ENCODE results near the gene TNFRSF6B. TPM values are rescaled to one million over a fixed set of nuclear protein-coding genes. Genes with fewer than 3 reads are reported as not detected.
"Not testable (repeated sequence)": the region's sequence is repeated elsewhere in the genome, so short reads cannot be mapped to it uniquely, and the experiment has no call there.

TNFRSF6B gene
- total RNA-seq, 1 experiment from 2014 or later = 1.9 TPM

DNA sequence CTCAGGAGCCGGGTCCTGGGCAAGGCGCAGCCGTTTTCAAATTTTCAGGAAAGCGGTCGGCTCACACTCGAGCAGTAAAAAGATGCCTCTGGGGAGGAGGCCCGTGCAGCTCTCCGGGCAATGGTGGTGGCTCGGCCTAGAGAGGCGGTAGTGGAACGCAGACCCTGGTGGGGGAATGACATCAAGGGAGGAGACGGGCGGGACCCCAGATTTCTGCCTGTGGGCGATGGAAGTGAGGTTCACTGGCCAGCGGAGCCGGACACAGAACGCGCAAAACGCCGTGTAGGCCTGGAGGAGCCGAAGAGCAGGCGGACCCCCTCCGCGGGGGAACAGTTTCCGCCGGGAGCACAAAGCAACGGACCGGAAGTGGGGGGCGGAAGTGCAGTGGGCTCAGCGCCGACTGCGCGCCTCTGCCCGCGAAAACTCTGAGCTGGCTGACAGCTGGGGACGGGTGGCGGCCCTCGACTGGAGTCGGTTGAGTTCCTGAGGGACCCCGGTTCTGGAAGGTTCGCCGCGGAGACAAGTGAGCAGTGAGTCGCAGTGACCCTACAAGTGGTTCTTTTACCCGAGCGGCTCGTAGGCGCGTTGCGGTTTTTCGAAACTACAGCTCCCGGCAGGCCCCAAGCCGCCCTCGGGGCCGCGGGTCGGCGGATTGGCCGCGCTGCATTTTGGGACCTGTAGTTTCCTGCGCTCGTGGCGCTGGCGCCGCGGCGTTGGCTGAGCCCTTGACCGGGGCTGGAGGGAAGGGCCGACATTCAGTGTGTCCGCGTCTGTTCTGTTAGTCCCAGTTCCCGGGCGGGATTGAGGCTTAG lies 38.3 kb upstream of the TNFRSF6B start, which contains the start of gene RTEL1:
Gene RTEL1, plus strand, starts transcription at position 376 of the 812 bp plus-strand sequence. CDS start 1,091 bp downstream, outside the sequence.
- Histone ChIP-seq H3K27me3 (replicated peaks) (peaks cover 14% of the 10 kb centered on the region), H3K4me3 (peak within 1 kb of the TSS; percentile 72), H3K36me3 (peaks cover 28% of the 10 kb centered on the region), H3K9me3 (replicated peaks) (no peaks in the 10 kb centered on the region), H3K4me1 (replicated peaks) (peaks cover 16% of the 10 kb centered on the region), H3K27ac (peak within 1 kb of the TSS; percentile 42)
- DNase-seq (ENCODE audit: low read depth in 1 of 2, low spot score in 2 of 2) = peak; percentile 89 to 96

DNA sequence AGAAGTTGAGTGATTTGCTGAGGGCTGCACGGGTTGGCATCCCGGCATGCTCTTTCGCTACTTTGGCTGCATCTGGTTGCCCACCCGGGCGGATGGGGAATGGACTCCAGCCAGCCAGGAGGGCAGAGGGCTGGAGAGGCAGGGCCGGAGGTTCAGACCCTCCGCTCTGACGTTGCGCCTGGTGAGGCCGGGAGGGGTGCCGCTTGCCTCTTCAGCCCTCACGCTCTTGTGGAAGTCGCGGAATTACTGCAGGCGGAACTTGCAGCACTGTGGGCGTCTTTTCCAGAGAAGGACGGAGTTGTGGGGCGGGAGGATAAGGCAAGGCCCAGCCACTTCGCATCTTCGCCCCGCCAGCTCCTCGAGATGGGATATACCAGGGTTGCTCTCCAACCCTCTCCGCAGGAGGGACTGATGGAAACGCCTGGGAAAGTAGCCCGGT lies 37.7 kb upstream of the TNFRSF6B start:
- H3K27ac ChIP-seq = no peak overlapping the region
- peaks cover 34% of the 10 kb centered on the region for H3K36me3 ChIP-seq
- no peak for DNase-seq (ENCODE audit: low read depth in 1 of 2, low spot score in 2 of 2)
- H3K27me3 ChIP-seq (replicated peaks) = peaks cover 11% of the 10 kb centered on the region
- H3K9me3 ChIP-seq (replicated peaks) = no peaks in the 10 kb centered on the region
- H3K4me1 ChIP-seq (replicated peaks) = peaks cover 13% of the 10 kb centered on the region
- peak overlapping the region; percentile 72 for H3K4me3 ChIP-seq

DNA sequence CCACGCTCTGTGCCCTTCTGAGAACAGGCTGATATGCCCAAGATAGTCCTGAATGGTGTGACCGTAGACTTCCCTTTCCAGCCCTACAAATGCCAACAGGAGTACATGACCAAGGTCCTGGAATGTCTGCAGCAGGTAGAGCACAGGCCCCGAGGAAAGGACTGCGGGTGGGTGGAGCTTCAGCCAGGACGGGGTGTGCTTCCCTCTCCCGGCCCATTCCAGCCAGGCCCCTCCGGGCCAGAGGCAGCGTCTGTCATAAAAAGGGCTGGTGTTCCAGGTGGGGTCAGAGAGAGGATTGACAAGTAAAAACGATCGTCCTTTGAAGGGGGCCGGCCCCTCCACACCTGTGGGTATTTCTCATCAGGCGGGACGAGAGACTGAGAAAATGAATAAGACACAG lies 37.1 kb upstream of the TNFRSF6B start:
- H3K9me3 ChIP-seq (replicated peaks) = no peaks in the 10 kb centered on the region
- peaks cover 5% of the 10 kb centered on the region for H3K27me3 ChIP-seq (replicated peaks)
- no peak for DNase-seq (ENCODE audit: low read depth in 1 of 2, low spot score in 2 of 2)
- H3K36me3 ChIP-seq = peaks cover 40% of the 10 kb centered on the region
- peaks cover 10% of the 10 kb centered on the region for H3K4me1 ChIP-seq (replicated peaks)
- peak overlapping the region; percentile 72 for H3K4me3 ChIP-seq
- H3K27ac ChIP-seq = no peak overlapping the region

DNA sequence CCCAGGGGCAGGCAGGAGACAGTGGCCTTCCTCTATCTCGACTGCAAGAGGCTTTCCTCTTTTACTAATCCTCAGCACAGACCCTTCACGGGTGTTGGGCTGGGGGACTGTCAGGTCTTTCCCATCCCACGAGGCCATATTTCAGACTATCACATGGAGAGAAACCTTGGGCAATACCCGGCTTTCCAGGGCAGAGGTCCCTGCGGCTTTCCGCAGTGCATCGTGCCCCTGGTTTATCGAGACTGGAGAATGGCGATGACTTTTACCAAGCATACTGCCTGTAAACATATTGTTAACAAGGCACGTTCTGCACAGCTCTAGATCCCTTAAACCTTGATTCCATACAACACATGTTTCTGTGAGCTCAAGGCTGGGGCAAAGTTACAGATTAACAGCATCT lies 36.3 kb upstream of the TNFRSF6B start:
- not testable (repeated sequence) for H3K4me3 ChIP-seq; H3K27me3 ChIP-seq (replicated peaks); H3K9me3 ChIP-seq (replicated peaks); DNase-seq (ENCODE audit: low read depth in 1 of 2, low spot score in 2 of 2); H3K27ac ChIP-seq; H3K4me1 ChIP-seq (replicated peaks)
- H3K36me3 ChIP-seq = peaks cover 48% of the 10 kb centered on the region

DNA sequence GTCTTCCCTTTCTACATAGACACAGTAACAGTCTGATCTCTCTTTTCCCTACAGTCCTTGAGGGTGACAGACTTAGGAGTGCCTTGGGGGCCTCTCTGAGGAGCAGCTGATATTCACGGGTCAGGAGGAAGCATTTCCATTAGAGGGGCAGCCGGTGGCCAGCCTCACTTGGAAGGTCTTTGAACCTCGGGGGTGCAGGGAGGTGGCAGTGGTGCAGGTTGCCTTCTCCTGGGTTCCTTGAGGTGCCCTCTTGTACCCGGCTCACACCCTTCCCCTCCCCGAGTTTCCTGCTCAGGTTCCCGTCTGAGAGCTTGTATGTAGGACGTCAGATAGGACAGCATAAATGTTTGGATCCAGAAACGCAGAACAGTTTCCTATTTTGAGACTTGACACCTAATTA lies 35.8 kb upstream of the TNFRSF6B start:
- peaks cover 53% of the 10 kb centered on the region for H3K36me3 ChIP-seq
- DNase-seq (ENCODE audit: low read depth in 1 of 2, low spot score in 2 of 2) = no peak
- no peak overlapping the region for H3K4me3 ChIP-seq

DNA sequence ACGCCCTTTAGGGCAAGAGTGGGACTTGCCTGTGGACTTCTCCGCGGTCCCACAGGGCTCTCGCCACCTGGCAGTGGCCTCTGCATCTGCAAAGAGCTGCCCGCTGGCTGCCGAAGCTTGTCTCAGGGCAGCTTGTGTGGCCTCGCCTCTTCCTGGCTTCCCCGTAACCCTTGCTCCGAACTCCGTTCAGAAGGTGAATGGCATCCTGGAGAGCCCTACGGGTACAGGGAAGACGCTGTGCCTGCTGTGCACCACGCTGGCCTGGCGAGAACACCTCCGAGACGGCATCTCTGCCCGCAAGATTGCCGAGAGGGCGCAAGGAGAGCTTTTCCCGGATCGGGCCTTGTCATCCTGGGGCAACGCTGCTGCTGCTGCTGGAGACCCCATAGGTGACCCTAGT lies 35.3 kb upstream of the TNFRSF6B start:
- H3K4me1 ChIP-seq (replicated peaks) = peaks cover 10% of the 10 kb centered on the region
- no peaks in the 10 kb centered on the region for H3K27me3 ChIP-seq (replicated peaks)
- no peak overlapping the region for H3K4me3 ChIP-seq
- no peak for DNase-seq (ENCODE audit: low read depth in 1 of 2, low spot score in 2 of 2)
- H3K9me3 ChIP-seq (replicated peaks) = no peaks in the 10 kb centered on the region
- no peak overlapping the region for H3K27ac ChIP-seq
- peaks cover 57% of the 10 kb centered on the region for H3K36me3 ChIP-seq

More for the DNA sequence above, 35.8 kb upstream of the TNFRSF6B start:
- Histone ChIP-seq H3K27me3 (replicated peaks) (no peaks in the 10 kb centered on the region), H3K27ac (no peak overlapping the region), H3K9me3 (replicated peaks) (no peaks in the 10 kb centered on the region), H3K4me1 (replicated peaks) (peaks cover 10% of the 10 kb centered on the region)

DNA sequence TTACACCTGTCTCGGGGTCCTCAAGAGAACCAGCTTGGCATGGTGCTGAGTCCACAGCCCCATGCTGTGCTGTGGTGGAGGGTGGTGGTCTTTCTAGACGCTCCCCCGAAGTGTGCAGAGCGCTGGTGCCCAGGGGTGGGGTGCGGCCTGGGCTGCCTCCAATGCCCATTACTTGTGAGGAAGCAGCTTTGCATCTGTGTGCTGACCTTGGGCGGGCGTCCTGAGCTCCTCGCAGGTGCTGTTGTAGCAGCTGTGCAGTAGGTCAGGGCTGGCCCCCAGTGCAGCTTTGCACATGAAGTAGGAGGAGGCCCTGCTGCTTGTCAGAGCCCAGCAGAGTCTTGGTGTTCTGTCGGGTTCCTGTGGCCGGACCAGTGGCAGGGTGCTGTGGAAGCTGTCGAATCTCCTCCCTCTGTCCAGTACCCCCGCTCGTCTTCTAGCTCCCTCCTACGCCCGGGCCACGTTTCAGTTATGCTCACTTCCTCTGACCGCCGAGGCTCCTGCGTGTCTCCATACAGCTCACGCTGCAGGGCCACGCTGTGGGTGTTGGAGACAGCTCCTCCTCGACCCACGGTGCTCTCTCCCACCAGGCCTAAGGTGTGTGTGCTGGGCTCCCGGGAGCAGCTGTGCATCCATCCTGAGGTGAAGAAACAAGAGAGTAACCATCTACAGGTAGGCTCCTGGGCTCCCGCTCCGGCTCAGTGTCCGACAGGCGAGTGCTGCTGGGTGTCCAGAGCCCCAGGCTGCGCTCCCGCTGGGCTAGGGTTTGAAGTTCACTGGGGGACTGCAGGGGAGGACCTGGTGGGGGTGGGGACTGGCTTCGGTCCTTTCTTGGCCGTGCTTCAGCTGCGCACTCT lies 34.3 kb upstream of the TNFRSF6B start:
- peaks cover 64% of the 10 kb centered on the region for H3K36me3 ChIP-seq
- H3K27me3 ChIP-seq (replicated peaks) = no peaks in the 10 kb centered on the region
- DNase-seq (ENCODE audit: low read depth in 1 of 2, low spot score in 2 of 2) = no peak
- H3K4me1 ChIP-seq (replicated peaks) = peaks cover 10% of the 10 kb centered on the region
- no peaks in the 10 kb centered on the region for H3K9me3 ChIP-seq (replicated peaks)
- H3K4me3 ChIP-seq = no peak overlapping the region
- no peak overlapping the region for H3K27ac ChIP-seq

DNA sequence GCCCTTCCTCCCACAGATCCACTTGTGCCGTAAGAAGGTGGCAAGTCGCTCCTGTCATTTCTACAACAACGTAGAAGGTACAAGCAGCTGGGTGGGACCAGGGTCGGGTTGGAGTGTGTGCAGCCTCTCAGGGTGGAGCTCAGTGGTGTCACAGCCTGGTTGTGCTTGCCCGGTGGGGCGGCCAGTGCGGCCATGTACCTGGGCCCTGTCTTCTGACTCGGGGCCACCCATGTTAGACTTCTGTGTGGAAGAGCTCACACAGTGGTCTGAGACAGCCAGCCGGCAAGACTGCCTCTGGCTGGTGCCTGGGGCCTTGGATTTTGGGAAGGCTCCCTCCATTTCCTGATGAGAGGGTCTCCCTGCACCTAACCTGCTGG lies 33.7 kb upstream of the TNFRSF6B start:
- no peak for DNase-seq (ENCODE audit: low read depth in 1 of 2, low spot score in 2 of 2)
- Histone ChIP-seq H3K9me3 (replicated peaks) (no peaks in the 10 kb centered on the region), H3K36me3 (peaks cover 71% of the 10 kb centered on the region), H3K4me1 (replicated peaks) (peaks cover 8% of the 10 kb centered on the region), H3K27me3 (replicated peaks) (no peaks in the 10 kb centered on the region), H3K27ac (no peak overlapping the region), H3K4me3 (no peak overlapping the region)

DNA sequence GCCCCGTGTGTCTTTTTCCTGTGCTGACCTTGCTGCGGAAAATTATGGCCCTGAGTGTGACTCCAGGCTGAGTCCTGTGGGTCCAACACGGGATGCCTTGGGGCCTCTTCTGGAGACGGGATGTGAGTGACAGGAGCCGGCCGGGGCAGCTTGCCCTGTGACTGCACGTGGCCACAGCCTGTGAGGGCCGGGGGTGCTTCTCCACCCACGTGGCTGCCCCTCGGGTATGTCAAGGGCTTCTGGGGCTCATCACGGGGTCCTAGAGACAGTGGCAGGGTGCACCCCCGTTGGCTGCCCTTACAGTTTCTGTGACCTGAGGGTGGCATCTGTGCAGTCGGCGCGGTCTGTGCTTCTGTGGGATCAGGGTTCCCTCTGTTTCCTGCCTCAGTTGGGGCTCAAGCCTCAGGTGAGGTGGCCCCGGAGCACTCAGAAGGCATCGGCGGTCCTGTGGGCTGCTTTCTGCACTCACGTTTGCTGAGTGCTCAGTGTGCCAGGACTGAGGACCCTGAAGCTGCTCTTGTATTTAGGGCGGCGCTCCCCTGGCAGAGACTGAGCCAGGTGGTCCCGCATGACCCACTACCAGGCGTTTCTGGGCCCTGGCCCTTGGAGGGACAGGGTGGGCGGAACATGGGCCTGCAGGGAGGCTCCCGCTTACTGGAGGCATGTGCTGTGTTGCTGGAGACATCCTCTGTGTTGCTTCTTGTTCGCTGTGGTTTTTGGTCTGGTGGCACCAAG lies 33.0 kb upstream of the TNFRSF6B start:
- DNase-seq (ENCODE audit: low read depth in 1 of 2, low spot score in 2 of 2) = no peak
- Histone ChIP-seq H3K4me1 (replicated peaks) (peaks cover 6% of the 10 kb centered on the region), H3K9me3 (replicated peaks) (no peaks in the 10 kb centered on the region), H3K36me3 (peaks cover 76% of the 10 kb centered on the region), H3K27ac (no peak overlapping the region), H3K27me3 (replicated peaks) (no peaks in the 10 kb centered on the region), H3K4me3 (no peak overlapping the region)

DNA sequence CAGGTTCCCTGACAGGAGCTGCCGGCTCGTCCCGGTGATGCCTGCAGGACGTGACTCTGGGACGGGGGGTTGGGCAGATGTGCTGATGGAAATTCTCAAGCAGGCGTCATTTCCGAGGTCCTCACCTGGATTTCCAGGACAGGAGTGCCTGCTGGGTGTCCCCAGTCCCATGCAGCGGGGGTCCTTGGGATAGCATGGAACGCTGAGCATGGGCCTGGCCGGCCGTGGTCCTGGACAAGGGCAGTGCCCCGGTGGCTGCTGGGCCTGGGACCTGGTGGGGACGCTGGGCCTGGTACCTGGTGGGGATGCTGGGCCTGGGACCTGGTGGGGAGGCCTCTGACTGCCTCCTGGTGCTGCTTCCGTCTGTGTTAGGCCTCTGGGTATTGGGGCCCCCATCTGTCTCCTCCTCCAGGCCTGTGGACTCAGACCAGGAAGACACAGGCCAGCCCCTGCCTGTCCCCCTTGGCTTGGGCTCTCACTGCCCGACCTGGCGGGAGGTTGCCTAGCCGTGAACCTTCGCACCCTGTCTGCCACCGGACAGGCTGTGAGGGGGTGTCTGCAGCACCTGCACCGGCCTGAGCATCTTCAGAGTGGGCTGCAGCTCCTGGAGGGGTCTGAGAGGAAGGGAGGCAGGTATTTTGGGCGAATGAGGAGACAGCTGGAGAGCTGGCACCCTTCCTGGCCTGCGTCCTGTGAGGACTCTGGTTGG lies 32.2 kb upstream of the TNFRSF6B start:
- H3K27me3 ChIP-seq (replicated peaks) = no peaks in the 10 kb centered on the region
- H3K4me3 ChIP-seq = no peak overlapping the region
- no peaks in the 10 kb centered on the region for H3K9me3 ChIP-seq (replicated peaks)
- H3K36me3 ChIP-seq = peaks cover 82% of the 10 kb centered on the region
- peaks cover 2% of the 10 kb centered on the region for H3K4me1 ChIP-seq (replicated peaks)
- no peak overlapping the region for H3K27ac ChIP-seq
- no peak for DNase-seq (ENCODE audit: low read depth in 1 of 2, low spot score in 2 of 2)

DNA sequence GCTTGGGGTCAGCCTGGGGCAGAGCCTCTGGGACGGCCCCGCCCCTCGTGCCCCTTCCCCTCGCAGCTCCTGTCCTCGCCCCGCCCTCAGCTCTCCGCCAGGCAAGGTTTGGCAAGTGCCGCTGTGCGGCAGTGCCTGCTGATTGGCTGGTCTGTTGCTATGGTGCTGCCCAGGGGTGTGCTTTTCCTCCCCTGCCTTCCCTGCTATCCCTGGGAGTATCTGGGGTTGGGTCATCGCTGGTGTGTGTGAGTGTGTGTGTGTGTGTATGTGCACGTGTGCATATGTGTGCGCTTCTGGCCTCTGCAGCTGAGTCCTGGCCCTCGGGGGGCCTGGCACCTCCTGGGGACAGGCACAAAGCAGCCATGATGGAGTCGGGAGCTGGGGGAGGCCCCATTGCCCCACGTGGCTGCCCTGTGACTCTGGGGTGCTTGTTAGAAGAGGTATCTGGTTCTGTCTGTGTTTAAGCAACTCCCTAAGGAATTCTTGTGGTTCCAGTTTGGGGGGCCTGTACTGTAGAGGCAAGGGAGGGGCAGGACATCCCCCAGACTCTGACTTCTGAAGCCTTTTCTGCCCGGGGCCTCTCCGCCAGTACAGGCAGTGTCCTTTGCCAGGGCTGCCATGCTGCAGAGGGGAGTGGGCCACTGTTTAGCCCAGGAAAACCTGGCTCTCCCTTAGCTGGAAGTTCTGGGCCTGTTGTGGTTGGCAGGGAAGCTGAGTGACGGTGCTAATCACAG lies 31.4 kb upstream of the TNFRSF6B start:
- peaks cover 79% of the 10 kb centered on the region for H3K36me3 ChIP-seq
- H3K27ac ChIP-seq = no peak overlapping the region
- DNase-seq (ENCODE audit: low read depth in 1 of 2, low spot score in 2 of 2) = no peak
- no peaks in the 10 kb centered on the region for H3K9me3 ChIP-seq (replicated peaks)
- H3K27me3 ChIP-seq (replicated peaks) = no peaks in the 10 kb centered on the region
- no peak overlapping the region for H3K4me3 ChIP-seq
- H3K4me1 ChIP-seq (replicated peaks) = no peaks in the 10 kb centered on the region

DNA sequence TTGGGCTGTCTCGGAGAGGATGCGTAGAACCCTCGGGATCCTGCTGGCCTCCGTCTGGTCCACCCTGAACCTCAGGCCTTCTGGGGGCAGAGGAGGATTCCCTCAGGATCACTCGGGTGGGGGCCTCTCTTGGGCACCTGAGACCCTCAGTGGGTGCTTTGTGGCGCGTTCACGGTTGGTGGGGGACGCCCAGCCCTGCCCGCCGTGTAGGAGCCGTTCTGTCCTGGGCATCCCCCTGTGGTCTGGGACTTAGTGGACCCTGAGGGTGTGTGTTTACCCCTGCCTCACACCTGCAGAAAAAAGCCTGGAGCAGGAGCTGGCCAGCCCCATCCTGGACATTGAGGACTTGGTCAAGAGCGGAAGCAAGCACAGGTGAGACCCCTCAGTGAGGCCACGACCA lies 30.7 kb upstream of the TNFRSF6B start:
- Histone ChIP-seq H3K4me3 (no peak overlapping the region), H3K27ac (no peak overlapping the region), H3K27me3 (replicated peaks) (no peaks in the 10 kb centered on the region), H3K4me1 (replicated peaks) (no peaks in the 10 kb centered on the region), H3K36me3 (peaks cover 79% of the 10 kb centered on the region), H3K9me3 (replicated peaks) (no peaks in the 10 kb centered on the region)
- no peak for DNase-seq (ENCODE audit: low read depth in 1 of 2, low spot score in 2 of 2)
